Raji (cell line): ENCODE data around the gene KREMEN1.

ENCODE experiments used
- POLR2A ChIP-seq: IDR thresholded peaks from 2 replicates; pipeline ENCODE4 v1.6.1; 2011; ENCODE audit warnings: low read depth, low read length, control low read depth; ENCODE audit not compliant: insufficient read depth

KREMEN1 gene

GRCh38 chr22:29190918-29191317 is 118.1 kb downstream of the KREMEN1 start:
- TF ChIP-seq POLR2A = no peak

DNA sequence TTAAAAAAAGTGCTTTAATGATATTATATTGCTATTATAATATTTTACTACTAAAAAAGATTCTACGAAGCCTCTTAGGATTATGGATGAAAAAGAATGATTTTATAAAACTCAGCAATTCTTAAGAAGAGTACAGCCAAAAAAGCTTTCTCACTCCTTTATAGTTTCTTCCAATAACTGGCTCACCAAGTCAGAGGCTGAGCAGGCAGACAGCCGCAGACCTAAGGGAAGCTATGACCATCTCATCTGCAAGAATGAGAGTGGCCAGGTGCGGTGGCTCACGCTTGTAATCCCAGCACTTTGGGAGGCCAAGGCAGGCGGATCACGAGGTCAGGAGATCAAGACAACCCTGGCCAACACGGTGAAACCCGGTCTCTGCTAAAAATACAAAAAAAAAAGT is 120.2 kb downstream of the KREMEN1 start:
- TF ChIP-seq POLR2A = no peak

DNA sequence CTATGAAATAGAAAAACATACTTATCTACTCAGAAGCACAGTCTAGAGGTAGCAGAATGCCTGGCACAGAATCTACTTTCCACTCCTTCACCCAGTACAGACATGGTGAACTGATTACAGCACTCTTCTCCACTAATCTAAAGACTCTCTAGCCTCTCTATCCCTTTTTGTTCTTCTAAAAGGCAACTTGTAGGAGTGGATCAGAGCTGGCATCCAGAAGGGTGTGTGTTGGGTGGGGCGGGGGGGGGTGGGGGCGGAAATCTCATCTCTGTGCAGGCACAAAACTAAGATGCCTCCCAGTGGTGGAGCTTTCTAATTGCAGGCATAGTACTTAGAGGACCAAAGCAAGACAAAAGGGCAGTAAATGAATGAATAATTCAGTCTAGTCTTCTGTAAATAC is 121.3 kb downstream of the KREMEN1 start:
- TF ChIP-seq POLR2A = no peak

- TF ChIP-seq POLR2A = no peak
Observed at GRCh38 chr22:29195118-29195963, 122.5 kb downstream of the KREMEN1 start.

DNA sequence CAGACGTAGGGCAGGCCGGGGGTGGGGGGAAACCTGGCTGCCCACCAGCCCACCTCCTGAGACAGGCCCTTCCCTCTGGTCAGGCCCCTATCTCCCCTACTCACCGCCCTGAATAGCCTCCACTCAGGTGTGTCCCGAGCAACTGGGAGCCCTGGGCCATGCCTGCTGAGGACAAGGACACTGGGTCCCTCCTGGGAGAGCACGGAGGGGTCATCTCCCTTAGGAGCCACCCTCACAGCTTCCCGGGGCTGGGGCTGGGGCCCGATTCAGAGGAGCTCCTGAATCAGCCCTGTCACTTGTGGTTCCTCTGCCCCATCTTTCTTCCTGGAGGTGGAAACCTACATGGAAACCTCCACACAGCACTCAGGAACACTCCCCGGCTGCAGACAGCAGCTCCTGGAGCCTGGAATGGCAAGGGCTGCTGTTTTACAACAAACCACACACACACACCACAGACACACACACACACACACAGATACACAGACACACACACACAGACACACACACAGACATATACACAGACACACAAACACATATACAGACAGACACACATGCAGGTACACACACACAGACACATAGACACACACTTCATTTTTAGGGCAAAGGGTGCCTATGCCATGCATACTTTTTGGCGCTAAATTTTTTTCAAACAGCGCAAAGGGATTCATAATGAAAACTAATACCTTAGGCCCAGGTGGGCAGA is 123.3 kb downstream of the KREMEN1 start:
- TF ChIP-seq POLR2A = no peak

- TF ChIP-seq POLR2A = no peak
Observed at GRCh38 chr22:29197096-29197495, 124.3 kb downstream of the KREMEN1 start.

GRCh38 chr22:29198240-29198639 is 125.4 kb downstream of the KREMEN1 start:
- no peak for TF ChIP-seq POLR2A

GRCh38 chr22:29199702-29200400 is 127.0 kb downstream of the KREMEN1 start:
- TF ChIP-seq POLR2A = no peak

DNA sequence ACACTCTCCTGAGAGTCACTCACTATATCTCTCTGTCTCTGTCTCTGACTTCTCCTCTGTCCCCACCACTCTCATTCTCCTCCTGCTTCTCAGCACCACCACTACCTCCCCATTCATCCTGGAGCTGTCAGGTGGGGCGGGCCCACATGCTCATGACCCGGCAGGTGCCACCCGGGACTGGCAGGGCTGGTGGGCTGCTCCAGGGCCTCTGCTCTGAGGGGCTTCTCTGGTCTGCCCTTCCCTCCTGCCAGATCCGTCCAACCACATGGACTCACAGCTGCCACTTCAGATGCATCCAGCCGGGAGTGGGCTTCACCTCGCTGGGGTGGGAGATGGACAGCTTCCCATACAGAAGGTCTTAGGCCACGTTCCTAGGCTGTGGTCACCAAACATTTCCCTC is 128.1 kb downstream of the KREMEN1 start:
- no peak for TF ChIP-seq POLR2A

GRCh38 chr22:29201782-29202181 is 128.9 kb downstream of the KREMEN1 start:
- TF ChIP-seq POLR2A = no peak

GRCh38 chr22:29202212-29203192 is 129.7 kb downstream of the KREMEN1 start:
- no peak for TF ChIP-seq POLR2A

DNA sequence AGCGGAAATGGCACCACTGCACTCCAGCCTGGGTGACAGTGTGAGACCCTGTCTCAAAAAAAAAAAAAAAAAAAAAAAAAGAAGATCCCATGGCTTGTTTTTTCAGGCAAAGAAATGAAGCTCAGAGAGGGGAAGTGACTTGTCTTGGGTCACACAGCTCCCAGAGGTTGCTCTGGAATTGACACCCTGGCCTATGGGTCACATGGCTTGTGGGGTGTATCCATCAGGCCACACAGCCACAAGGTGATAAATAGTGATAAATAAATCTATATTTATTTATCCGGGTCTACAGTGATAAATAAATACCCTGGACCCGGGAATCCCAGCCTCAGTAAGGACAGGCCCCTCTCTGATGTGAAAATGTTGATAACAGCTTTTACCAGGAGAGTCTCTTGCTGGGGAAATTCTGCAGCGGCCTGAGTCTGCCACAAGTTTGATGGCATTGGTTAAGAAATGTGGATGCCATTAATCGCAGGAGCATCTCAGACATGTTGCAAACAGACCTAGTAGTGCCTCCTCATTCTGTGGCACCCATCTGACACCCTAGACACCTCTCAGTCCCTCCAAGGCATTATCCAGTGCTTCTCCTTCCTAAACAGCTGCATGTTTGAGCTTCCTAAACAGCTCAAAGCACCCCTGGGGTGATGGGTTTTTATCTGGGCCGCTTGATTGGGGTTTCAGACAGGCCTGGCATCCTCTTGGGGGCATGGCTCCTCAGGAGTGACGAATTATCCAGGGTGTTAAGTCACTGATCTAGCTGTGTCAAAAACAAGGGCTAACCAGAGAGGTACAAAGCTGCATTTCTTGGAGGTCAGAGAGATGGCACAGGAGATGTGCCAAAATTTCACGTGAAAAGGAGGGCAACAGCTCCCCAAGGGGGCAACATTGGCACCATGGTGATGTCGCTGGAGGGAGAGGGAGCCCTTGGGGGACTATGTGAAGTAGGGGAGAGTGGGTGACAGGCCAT is 130.9 kb downstream of the KREMEN1 start:
- no peak for TF ChIP-seq POLR2A

DNA sequence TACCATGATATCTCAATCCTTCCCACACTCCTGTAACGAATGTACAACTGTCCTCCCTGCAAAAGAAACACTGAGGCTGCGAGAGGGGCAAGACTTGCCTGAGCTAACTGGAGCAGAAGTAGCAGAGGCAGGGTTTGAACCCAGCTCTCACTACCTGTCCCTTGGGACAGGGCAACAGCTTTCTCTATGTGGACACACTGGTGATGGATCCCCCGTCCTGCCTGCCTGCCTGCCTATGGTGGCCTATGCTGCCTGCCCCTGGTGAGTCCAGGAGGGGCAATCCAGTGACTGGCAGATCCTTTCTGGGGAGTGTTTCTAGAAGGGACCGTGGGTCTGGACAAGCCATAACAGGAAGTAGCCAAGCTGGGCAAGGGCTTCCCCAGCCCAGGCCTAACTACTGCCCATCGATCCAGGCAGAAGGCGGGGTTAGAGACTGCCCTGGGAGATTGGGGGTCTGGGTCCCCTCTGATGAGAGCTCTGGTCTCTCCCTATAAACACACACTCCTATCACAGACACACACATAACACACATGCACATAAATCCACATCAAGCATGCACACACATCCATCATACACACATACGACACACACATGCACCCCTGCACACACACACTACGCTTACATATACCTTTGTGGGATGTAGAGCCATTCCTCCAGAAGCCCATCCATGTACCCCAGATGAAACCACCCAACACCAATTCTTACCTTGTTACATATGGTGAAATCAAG is 131.8 kb downstream of the KREMEN1 start:
- no peak for TF ChIP-seq POLR2A
